Right lobe of liver (tissue), 6 donors: ENCODE data around the gene DNM3. TPM values are rescaled to one million over a fixed set of nuclear protein-coding genes. Genes with fewer than 3 reads are reported as not detected.
"Not testable (repeated sequence)": the region's sequence is repeated elsewhere in the genome, so short reads cannot be mapped to it uniquely, and the experiment has no call there.

Experiments used
- ATAC-seq, 4 donors: fragments of 200-7000 bp; cut with Tn5 transposase; one replicate each; pipeline ENCODE4 v1.9.1; 2020; ENCODE audit warnings: mild to moderate bottlenecking in 4 of 4, moderate library complexity in 4 of 4
- DNase-seq, 3 donors: peaks; one replicate each; pipeline ENCODE4 v3.0.0-alpha.2; 2020
- H3K27ac ChIP-seq, 3 donors: fragments of 200-600 bp; one replicate each; pipeline ENCODE4 v1.8.0; 2022
- H3K27me3 ChIP-seq, 2 donors: fragments of 200-600 bp; one replicate each; pipeline ENCODE4 v1.8.0; 2022
- H3K36me3 ChIP-seq, 4 donors: fragments of 200-600 bp; sonication (generic) in 1 of 4; one replicate each; pipeline versions ENCODE4 v1.5.1 to v1.8.0; 2017 to 2022; ENCODE audit warnings: control low read depth in 1 of 4
- H3K4me1 ChIP-seq, 4 donors: fragments of 200-600 bp; sonication (generic) in 1 of 4; one replicate each; pipeline versions ENCODE4 v1.5.1 to v1.8.0; 2017 to 2022; ENCODE audit warnings: control low read depth in 1 of 4
- H3K4me3 ChIP-seq, 3 donors: fragments of 200-600 bp; one replicate each; pipeline ENCODE4 v1.8.0; 2022
- H3K9me3 ChIP-seq, 4 donors: fragments of 200-600 bp; sonication (generic) in 1 of 4; one replicate each; pipeline versions ENCODE4 v1.5.1 to v1.8.0; 2017 to 2022; ENCODE audit warnings: control low read depth in 1 of 4
- CTCF ChIP-seq, 4 donors: fragments of 200-600 bp in 3 of 4; fragments of 450-650 bp in 1 of 4; IDR thresholded peaks; one replicate each; pipeline versions ENCODE4 v1.5.1 to v1.8.0; 2016 to 2022; ENCODE audit warnings: antibody characterized with exemption in 4 of 4, mild to moderate bottlenecking in 2 of 4
- POLR2A ChIP-seq: fragments of 450-650 bp; IDR thresholded peaks from one replicate; pipeline ENCODE4 v1.6.1; 2017; ENCODE audit warnings: antibody characterized with exemption, mild to moderate bottlenecking
- WGBS: methylation state at CpG from one replicate; pipeline ENCODE4 v1.1.6; 2018; ENCODE audit warnings: low coverage, low lambda C conversion rate; ENCODE audit not compliant: insufficient coverage; ENCODE audit errors: missing lambda C conversion rate; 5-methylcytosine and 5-hydroxymethylcytosine counted together
- intact Hi-C, 2 donors: fragments of 100-400 bp; cut with DNase I; formaldehyde crosslinking; loops; one replicate each; pipeline versions ENCODE4 v1.11.2 to v1.14.1; 2022
- total RNA-seq, 6 experiments: library from RNA; depleted of rRNA in 2 of 6; stranded (reverse); fragments of >200 nt in 2 of 6; fragmentation: NEBNext Ultra II Directional in 3 of 6; extraction: Animal tissue kit (Norgen Biotek cat#: 25700) in 3 of 6; gene quantifications; one replicate each; pipeline versions ENCODE4 v1.1.0 to v1.2.4, GENCODE V29; 2016 to 2023
- donor health status: DM: no; HTN: yes; CAD: no.
- donor health status: DM: no; HTN: no; CAD: no.
- donor health status: DM: no; HTN: no; CAD: no.
- donor health status: DM: no; HTN: yes; CAD: no.
- donor health status: DM: no; HTN: yes; CAD: no.

Gene DNM3
- total RNA-seq, 6 experiments from 2014 or later = 0.29 to 0.92 (median 0.43) TPM

GRCh38 chr1:172431721-172432192 lies 590.5 kb downstream of the DNM3 start:
- peak in 1 of 3 donors; percentile 24 for DNase-seq
- Histone ChIP-seq H3K9me3 (no peaks in the 10 kb centered on the region), H3K4me1 (peaks cover 0 to 3% (median 0%) of the 10 kb centered on the region in 4 donors), H3K4me3 (no peak overlapping the region), H3K36me3 (no peaks in the 10 kb centered on the region), H3K27me3 (no peaks in the 10 kb centered on the region), H3K27ac (no peak overlapping the region)
- WGBS = 48% methylated on average over 3 of the region's 9 CpGs
- no peak for TF ChIP-seq POLR2A
- no peak for TF ChIP-seq CTCF (IDR thresholded peaks at IDR 0.05)
- intact Hi-C loops = no loop called here
- ATAC-seq = no peak

- DNase-seq, H3K4me3 ChIP-seq, H3K4me1 ChIP-seq, H3K9me3 ChIP-seq, H3K27me3 ChIP-seq, intact Hi-C loops, H3K27ac ChIP-seq, ATAC-seq, H3K36me3 ChIP-seq: not testable (repeated sequence)
- WGBS = 92% methylated on average over 3 of the region's 3 CpGs
Measured at GRCh38 chr1:172437183-172437582, 595.9 kb downstream of the DNM3 start.

- TF ChIP-seq POLR2A (no peak), CTCF (IDR thresholded peaks at IDR 0.05) (no peak)
- no peaks in the 10 kb centered on the region for H3K27me3 ChIP-seq
- H3K9me3 ChIP-seq = no peaks in the 10 kb centered on the region
- H3K27ac ChIP-seq = no peak overlapping the region
- no peak for DNase-seq
- H3K4me3 ChIP-seq = no peak overlapping the region
- 96% methylated on average over 5 of the region's 6 CpGs for WGBS
- no peak for ATAC-seq
- no peaks in the 10 kb centered on the region for H3K36me3 ChIP-seq
- intact Hi-C loops = loop anchor here in 1 of 2 donors (10.0 kb wide), 1 partner anchor 282 kb away; no protein-coding TSS in a partner anchor
- peaks cover 0 to 10% (median 0%) of the 10 kb centered on the region in 4 donors for H3K4me1 ChIP-seq
Measured at GRCh38 chr1:172442404-172442803, 601.1 kb downstream of the DNM3 start.

- H3K4me3 ChIP-seq = peak overlapping the region; percentile 85 to 98 (median 86)
- 52% methylated on average over 3 of the region's 3 CpGs for WGBS
- H3K27me3 ChIP-seq = no peaks in the 10 kb centered on the region
- no peaks in the 10 kb centered on the region for H3K36me3 ChIP-seq
- TF ChIP-seq POLR2A (no peak), CTCF (IDR thresholded peaks at IDR 0.05) (no peak)
- H3K9me3 ChIP-seq = no peaks in the 10 kb centered on the region
- DNase-seq (no peak), ATAC-seq (no peak)
- peak overlapping the region in 1 of 3 donors; percentile 69 for H3K27ac ChIP-seq
- intact Hi-C loops = loop anchor here in 1 of 2 donors (10.0 kb wide), 1 partner anchor 282 kb away; no protein-coding TSS in a partner anchor
- peaks cover 0 to 10% (median 0%) of the 10 kb centered on the region in 4 donors for H3K4me1 ChIP-seq
Measured at GRCh38 chr1:172442843-172443565, 601.7 kb downstream of the DNM3 start.
